ENCODE results near the gene TMEM252.

GRCh38 chr9:68547417-68547816 is 6.7 kb upstream of the TMEM252 start:
- TF ChIP-seq JUNB (IDR thresholded peaks at IDR 0.05) (no peak), CTCF (IDR thresholded peaks at IDR 0.05) (no peak), SMC3 (IDR thresholded peaks at IDR 0.05) (no peak), CEBPB (IDR thresholded peaks at IDR 0.05) (no peak), GATA3 (IDR thresholded peaks at IDR 0.05; ENCODE audit: borderline replicate concordance) (no peak), EP300 (IDR thresholded peaks at IDR 0.05) (no peak), TFCP2L1 (CRISPR knock-in tag; IDR thresholded peaks at IDR 0.05) (no peak), POLR2A (IDR thresholded peaks at IDR 0.05; ENCODE audit: low read length) (no peak), CBX2 (IDR thresholded peaks at IDR 0.05; ENCODE audit: borderline replicate concordance, low read depth) (no peak)
